Adrenal gland (tissue), 12 donors: Measurements from ENCODE around the gene SIT1. TPM values are rescaled to one million over a fixed set of nuclear protein-coding genes. Genes with fewer than 3 reads are reported as not detected.

Source experiments
- DNase-seq, 7 donors: peaks; one replicate each; pipeline ENCODE4 v3.0.0-alpha.2; 2019 to 2020
- H3K27ac ChIP-seq, 5 donors: fragments of 200-600 bp; sonication (generic) in 4 of 5; 1 replicate in 3 of 5; 2 replicates in 2 of 5; pipeline versions ENCODE4 v1.5.1 to v1.8.0; 2016 to 2020; ENCODE audit warnings: mild to moderate bottlenecking in 1 of 5
- H3K27me3 ChIP-seq: fragments of 200-600 bp; 2 replicates; pipeline ENCODE4 v1.8.0; 2021
- H3K36me3 ChIP-seq, 2 donors: fragments of 200-600 bp; replicated peaks in 1 of 2; 1 replicate in 1 of 2; 2 replicates in 1 of 2; pipeline versions ENCODE4 v1.5.1 to v1.8.0; 2018 to 2022
- H3K4me1 ChIP-seq, 2 donors: fragments of 200-600 bp; replicated peaks in 1 of 2; 1 replicate in 1 of 2; 2 replicates in 1 of 2; pipeline versions ENCODE4 v1.5.1 to v1.8.0; 2018 to 2021
- H3K4me3 ChIP-seq, 4 donors: fragments of 200-600 bp; sonication (generic) in 3 of 4; one replicate each; pipeline ENCODE4 v1.5.1; 2016 to 2018
- H3K9me3 ChIP-seq, 3 donors: fragments of 200-600 bp; sonication (generic) in 1 of 3; replicated peaks in 1 of 3; 1 replicate in 2 of 3; 2 replicates in 1 of 3; pipeline versions ENCODE4 v1.5.1 to v1.8.0; 2016 to 2021
- POLR2A ChIP-seq, 2 donors: fragments of 450-650 bp; IDR thresholded peaks; one replicate each; pipeline ENCODE4 v1.6.1; 2017; ENCODE audit warnings: antibody characterized with exemption in 2 of 2, mild to moderate bottlenecking in 2 of 2, moderate library complexity in 1 of 2
- WGBS, 4 donors: extraction: QIAGEN DNeasy Blood & Tissue Kit in 2 of 4; methylation state at CpG; one replicate each; pipeline versions ENCODE4 v1.1.5 to v1.1.7; 2013 to 2017; 5-methylcytosine and 5-hydroxymethylcytosine counted together
- intact Hi-C, 2 donors: fragments of 100-400 bp; cut with DNase I; formaldehyde crosslinking; loops; one replicate each; pipeline versions ENCODE4 v1.14.1 to v1.15.0; 2022 to 2023
- polyA plus RNA-seq, 3 donors: library from polyadenylated mRNA; stranded (reverse); fragments of 200-250 nt in 2 of 3; fragments of 350-450 nt in 1 of 3; fragmentation: Illumina TruSeq in 1 of 3; extraction: RNeasy Lipid Tissue Mini Kit (QIAGEN cat#74804) in 1 of 3; gene quantifications; one replicate each; pipeline ENCODE4 v1.2.3, GENCODE V29; 2013 to 2014
- total RNA-seq, 9 donors: library from RNA; depleted of rRNA in 4 of 9; stranded (reverse); fragments of >200 nt in 4 of 9; fragments of 120-200 nt in 1 of 9; fragmentation: NEBNext Ultra II Directional in 1 of 9; extraction: Animal tissue kit (Norgen Biotek cat#: 25700) in 1 of 9; gene quantifications; one replicate each; pipeline versions ENCODE4 v1.1.0 to v1.2.4, GENCODE V29; 2013 to 2023
- TF ChIP-seq, protein P1 (sequence below), 6 experiments: fragments of 450-650 bp in 4 of 6; fragments of 200-600 bp in 2 of 6; sonication (generic) in 1 of 6; IDR thresholded peaks; 1 replicate in 5 of 6; 2 replicates in 1 of 6; pipeline versions ENCODE4 v1.5.1 to v1.8.0; 2016 to 2021; ENCODE audit warnings: antibody characterized with exemption in 6 of 6, mild to moderate bottlenecking in 2 of 6, moderate library complexity in 1 of 6
- donor health status: healthy with polysubstance abuse.
- donor health status: Bipolar disorder and iron deficiency.
- donor health status: DM: yes; HTN: yes; CAD: no.
- donor health status: DM: no; HTN: no; CAD: no.
- donor health status: DM: no; HTN: no; CAD: no.
- donor health status: DM: yes; HTN: yes; CAD: no.

The SIT1 gene
- total and polyA plus RNA-seq, 12 donors: 0.06 to 2.1 (median 0.83) TPM; not detected in 2

- WGBS, 4 donors: 91 to 93% (median 92%) methylated on average over 8 of the region's 8 CpGs
- no peak overlapping the region for H3K4me3 ChIP-seq
- H3K9me3 ChIP-seq: no peaks in the 10 kb centered on the region
- peaks cover 0 to 3% of the 10 kb centered on the region in 2 donors for H3K4me1 ChIP-seq
- H3K27me3 ChIP-seq: no peaks in the 10 kb centered on the region
- no peak overlapping the region for H3K27ac ChIP-seq
- peaks cover 0 to 25% of the 10 kb centered on the region in 2 donors for H3K36me3 ChIP-seq
- DNase-seq: no peak
- TF ChIP-seq, protein P1, sequence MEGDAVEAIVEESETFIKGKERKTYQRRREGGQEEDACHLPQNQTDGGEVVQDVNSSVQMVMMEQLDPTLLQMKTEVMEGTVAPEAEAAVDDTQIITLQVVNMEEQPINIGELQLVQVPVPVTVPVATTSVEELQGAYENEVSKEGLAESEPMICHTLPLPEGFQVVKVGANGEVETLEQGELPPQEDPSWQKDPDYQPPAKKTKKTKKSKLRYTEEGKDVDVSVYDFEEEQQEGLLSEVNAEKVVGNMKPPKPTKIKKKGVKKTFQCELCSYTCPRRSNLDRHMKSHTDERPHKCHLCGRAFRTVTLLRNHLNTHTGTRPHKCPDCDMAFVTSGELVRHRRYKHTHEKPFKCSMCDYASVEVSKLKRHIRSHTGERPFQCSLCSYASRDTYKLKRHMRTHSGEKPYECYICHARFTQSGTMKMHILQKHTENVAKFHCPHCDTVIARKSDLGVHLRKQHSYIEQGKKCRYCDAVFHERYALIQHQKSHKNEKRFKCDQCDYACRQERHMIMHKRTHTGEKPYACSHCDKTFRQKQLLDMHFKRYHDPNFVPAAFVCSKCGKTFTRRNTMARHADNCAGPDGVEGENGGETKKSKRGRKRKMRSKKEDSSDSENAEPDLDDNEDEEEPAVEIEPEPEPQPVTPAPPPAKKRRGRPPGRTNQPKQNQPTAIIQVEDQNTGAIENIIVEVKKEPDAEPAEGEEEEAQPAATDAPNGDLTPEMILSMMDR (IDR thresholded peaks at IDR 0.05): no peak
- TF ChIP-seq POLR2A (IDR thresholded peaks at IDR 0.05): no peak
- intact Hi-C loops: no loop called here
Observed at GRCh38 chr9:35679766-35680330, 29.1 kb upstream of the SIT1 start.

DNA sequence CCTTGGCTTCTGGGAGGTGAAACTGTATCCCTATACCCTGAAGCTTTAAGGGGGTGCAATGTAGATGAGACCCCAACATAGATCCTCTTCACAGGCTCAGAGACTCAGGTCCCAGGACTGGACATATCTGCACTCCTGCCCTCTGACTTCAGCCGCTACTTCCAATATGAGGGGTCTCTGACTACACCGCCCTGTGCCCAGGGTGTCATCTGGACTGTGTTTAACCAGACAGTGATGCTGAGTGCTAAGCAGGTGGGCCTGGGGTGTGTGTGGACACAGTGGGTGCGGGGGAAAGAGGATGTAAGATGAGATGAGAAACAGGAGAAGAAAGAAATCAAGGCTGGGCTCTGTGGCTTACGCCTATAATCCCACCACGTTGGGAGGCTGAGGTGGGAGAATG, 28.4 kb upstream of the SIT1 start:
- 92 to 98% (median 94%) methylated on average over 5 of the region's 5 CpGs for WGBS, 4 donors
- TF ChIP-seq, protein P1 (IDR thresholded peaks at IDR 0.05): no peak
- no peak for TF ChIP-seq POLR2A (IDR thresholded peaks at IDR 0.05)
- Histone ChIP-seq H3K27me3 (no peaks in the 10 kb centered on the region), H3K4me1 (peaks cover 0 to 3% of the 10 kb centered on the region in 2 donors), H3K36me3 (peaks cover 0 to 18% of the 10 kb centered on the region in 2 donors), H3K9me3 (no peaks in the 10 kb centered on the region), H3K4me3 (no peak overlapping the region), H3K27ac (no peak overlapping the region)
- no peak for DNase-seq
- intact Hi-C loops: no loop called here

DNA sequence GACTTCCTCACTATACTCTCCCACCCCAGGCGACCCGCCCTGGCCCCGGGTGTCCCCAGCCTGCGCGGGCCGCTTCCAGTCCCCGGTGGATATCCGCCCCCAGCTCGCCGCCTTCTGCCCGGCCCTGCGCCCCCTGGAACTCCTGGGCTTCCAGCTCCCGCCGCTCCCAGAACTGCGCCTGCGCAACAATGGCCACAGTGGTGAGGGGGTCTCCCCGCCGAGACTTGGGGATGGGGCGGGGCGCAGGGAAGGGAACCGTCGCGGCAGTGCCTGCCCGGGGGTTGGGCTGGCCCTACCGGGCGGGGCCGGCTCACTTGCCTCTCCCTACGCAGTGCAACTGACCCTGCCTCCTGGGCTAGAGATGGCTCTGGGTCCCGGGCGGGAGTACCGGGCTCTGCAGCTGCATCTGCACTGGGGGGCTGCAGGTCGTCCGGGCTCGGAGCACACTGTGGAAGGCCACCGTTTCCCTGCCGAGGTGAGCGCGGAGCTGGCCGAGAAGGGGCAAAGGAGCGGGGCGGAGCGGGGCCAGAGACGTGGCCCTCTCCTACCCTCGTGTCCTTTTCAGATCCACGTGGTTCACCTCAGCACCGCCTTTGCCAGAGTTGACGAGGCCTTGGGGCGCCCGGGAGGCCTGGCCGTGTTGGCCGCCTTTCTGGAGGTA, 25.1 kb upstream of the SIT1 start:
- WGBS, 4 donors: 33 to 56% (median 36%) methylated on average over 13 to 51 of the region's 51 CpGs
- no peak for DNase-seq
- no peak for TF ChIP-seq POLR2A (IDR thresholded peaks at IDR 0.05)
- TF ChIP-seq, protein P1 (IDR thresholded peaks at IDR 0.05): no peak
- no peaks in the 10 kb centered on the region for H3K36me3 ChIP-seq
- no peak overlapping the region for H3K27ac ChIP-seq
- H3K4me3 ChIP-seq: peak overlapping the region in 2 of 4 donors; percentile 9 to 52
- H3K4me1 ChIP-seq: peaks cover 0 to 9% of the 10 kb centered on the region in 2 donors
- no peaks in the 10 kb centered on the region for H3K27me3 ChIP-seq
- intact Hi-C loops: no loop called here
- no peaks in the 10 kb centered on the region for H3K9me3 ChIP-seq

DNA sequence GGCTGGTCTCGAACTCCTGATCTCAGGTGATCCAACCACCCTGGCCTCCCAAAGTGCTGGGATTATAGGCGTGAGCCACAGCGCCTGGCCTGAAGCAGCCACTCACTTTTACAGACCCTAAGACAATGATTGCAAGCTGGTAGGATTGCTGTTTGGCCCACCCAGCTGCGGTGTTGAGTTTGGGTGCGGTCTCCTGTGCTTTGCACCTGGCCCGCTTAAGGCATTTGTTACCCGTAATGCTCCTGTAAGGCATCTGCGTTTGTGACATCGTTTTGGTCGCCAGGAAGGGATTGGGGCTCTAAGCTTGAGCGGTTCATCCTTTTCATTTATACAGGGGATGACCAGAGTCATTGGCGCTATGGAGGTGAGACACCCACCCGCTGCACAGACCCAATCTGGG, 24.5 kb upstream of the SIT1 start:
- Histone ChIP-seq H3K36me3 (no peaks in the 10 kb centered on the region), H3K4me3 (peak overlapping the region in 2 of 4 donors; percentile 9 to 52), H3K4me1 (peaks cover 0 to 9% of the 10 kb centered on the region in 2 donors), H3K27me3 (no peaks in the 10 kb centered on the region), H3K9me3 (no peaks in the 10 kb centered on the region), H3K27ac (no peak overlapping the region)
- TF ChIP-seq, protein P1 (IDR thresholded peaks at IDR 0.05): no peak
- no peak for TF ChIP-seq POLR2A (IDR thresholded peaks at IDR 0.05)
- intact Hi-C loops: no loop called here
- 59 to 76% (median 70%) methylated on average over 7 to 13 of the region's 13 CpGs for WGBS, 4 donors
- no peak for DNase-seq
